GM12891 (cell line): Measurements from ENCODE around the gene ZNF592.

Source experiments
- PAX5 ChIP-seq: IDR thresholded peaks from 2 replicates; pipeline ENCODE4 v1.6.1; 2011; ENCODE audit warnings: low read length, moderate library complexity, mild to moderate bottlenecking; ENCODE audit not compliant: insufficient read depth, severe bottlenecking
- POLR2A ChIP-seq: IDR thresholded peaks from 2 replicates; pipeline ENCODE4 v1.6.1; 2011; ENCODE audit warnings: low read depth, low read length, control low read depth
- POLR2AphosphoS5 ChIP-seq: IDR thresholded peaks from 2 replicates; pipeline ENCODE4 v1.6.1; 2011; ENCODE audit warnings: low read depth, low read length, control low read depth
- SPI1 ChIP-seq: IDR thresholded peaks from 2 replicates; pipeline ENCODE4 v1.6.1; 2011; ENCODE audit warnings: low read depth, low read length, control low read depth
- TAF1 ChIP-seq: IDR thresholded peaks from 2 replicates; pipeline ENCODE4 v1.6.1; 2011; ENCODE audit warnings: low read depth, low read length, control low read depth

DNA sequence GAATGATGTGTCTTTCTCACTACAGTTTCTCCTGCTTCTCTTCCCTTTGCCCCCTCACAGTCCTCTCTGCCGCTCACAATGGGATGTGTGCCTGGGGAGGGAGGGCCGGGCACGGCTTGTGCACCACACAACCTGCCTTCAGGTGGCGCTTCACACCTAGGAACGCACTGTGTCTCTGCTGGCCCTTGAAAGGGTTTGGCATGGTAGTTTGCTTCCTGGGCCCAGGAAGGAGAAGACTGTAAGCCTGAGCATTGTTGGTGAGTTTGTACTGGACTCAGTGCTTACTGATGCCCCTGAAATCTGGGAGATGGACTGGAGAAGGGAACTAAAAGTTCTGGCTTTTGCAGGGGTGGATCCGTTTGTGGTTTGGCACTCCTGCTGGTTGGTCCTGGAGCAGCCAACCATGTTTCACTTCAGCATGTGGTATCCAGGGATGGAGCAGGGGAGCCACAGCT lies 78.0 kb downstream of the ZNF592 start:
- TF ChIP-seq POLR2A, result no peak
- TF ChIP-seq POLR2AphosphoS5, result no peak
- no peak for TF ChIP-seq PAX5
- TF ChIP-seq TAF1, result no peak
- TF ChIP-seq SPI1, result no peak
